HepG2 (cell line): ENCODE measurements around the gene RPS6KL1.

Source experiments
- E2F1 ChIP-seq: sonication (generic); formaldehyde crosslinking; IDR thresholded peaks from 2 replicates; pipeline ENCODE4 v1.5.0; 2020; ENCODE audit warnings: missing genetic modification reagents
- FLYWCH1 ChIP-seq: sonication (generic); formaldehyde crosslinking; IDR thresholded peaks from 2 replicates; pipeline ENCODE4 v1.8.1; 2023; ENCODE audit warnings: mild to moderate bottlenecking, missing genetic modification reagents
- POLR2AphosphoS5 ChIP-seq: IDR thresholded peaks from 2 replicates; pipeline ENCODE4 v1.6.1; 2012; ENCODE audit warnings: low read depth, low read length
- TRAFD1 ChIP-seq: sonication (generic); formaldehyde crosslinking; IDR thresholded peaks from 2 replicates; pipeline ENCODE4 v1.5.1; 2020; ENCODE audit warnings: missing genetic modification reagents, mild to moderate bottlenecking, borderline replicate concordance
- TF ChIP-seq, protein P1 (sequence below): sonication (generic); formaldehyde crosslinking; IDR thresholded peaks from 2 replicates; pipeline ENCODE4 v1.4.0; 2020; ENCODE audit warnings: missing genetic modification reagents, borderline replicate concordance
- TF ChIP-seq, protein P2 (sequence below): sonication (generic); formaldehyde crosslinking; conservative IDR thresholded peaks from 2 replicates; pipeline ENCODE4 v1.5.0; 2020; ENCODE audit warnings: missing genetic modification reagents

DNA sequence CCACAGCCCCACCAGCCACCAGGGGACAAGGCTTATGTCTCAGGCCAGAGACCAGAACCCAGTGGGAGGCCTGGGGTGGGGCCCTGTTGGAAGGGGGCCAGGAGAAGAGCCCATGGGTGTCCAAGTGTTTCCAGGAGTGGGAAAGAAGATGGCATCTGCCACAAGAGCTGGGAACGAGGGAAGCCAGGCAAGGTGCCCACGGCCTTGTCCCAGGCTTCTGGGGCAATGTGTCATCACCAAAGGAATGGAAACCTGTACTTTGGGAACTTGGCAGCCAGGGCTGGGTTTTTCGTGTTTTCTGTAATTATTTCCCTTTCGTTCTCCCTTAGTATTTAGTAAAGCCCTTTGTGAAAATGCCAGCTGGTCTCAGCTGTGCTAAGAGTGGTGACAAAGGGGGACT is 37.7 kb upstream of the RPS6KL1 start:
- TF ChIP-seq, protein P1, sequence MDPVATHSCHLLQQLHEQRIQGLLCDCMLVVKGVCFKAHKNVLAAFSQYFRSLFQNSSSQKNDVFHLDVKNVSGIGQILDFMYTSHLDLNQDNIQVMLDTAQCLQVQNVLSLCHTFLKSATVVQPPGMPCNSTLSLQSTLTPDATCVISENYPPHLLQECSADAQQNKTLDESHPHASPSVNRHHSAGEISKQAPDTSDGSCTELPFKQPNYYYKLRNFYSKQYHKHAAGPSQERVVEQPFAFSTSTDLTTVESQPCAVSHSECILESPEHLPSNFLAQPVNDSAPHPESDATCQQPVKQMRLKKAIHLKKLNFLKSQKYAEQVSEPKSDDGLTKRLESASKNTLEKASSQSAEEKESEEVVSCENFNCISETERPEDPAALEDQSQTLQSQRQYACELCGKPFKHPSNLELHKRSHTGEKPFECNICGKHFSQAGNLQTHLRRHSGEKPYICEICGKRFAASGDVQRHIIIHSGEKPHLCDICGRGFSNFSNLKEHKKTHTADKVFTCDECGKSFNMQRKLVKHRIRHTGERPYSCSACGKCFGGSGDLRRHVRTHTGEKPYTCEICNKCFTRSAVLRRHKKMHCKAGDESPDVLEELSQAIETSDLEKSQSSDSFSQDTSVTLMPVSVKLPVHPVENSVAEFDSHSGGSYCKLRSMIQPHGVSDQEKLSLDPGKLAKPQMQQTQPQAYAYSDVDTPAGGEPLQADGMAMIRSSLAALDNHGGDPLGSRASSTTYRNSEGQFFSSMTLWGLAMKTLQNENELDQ (CRISPR knock-in tag), result no peak
- TF ChIP-seq E2F1 (CRISPR knock-in tag) (no peak), POLR2AphosphoS5 (no peak), TRAFD1 (CRISPR knock-in tag) (no peak), FLYWCH1 (no peak)
- TF ChIP-seq, protein P2, sequence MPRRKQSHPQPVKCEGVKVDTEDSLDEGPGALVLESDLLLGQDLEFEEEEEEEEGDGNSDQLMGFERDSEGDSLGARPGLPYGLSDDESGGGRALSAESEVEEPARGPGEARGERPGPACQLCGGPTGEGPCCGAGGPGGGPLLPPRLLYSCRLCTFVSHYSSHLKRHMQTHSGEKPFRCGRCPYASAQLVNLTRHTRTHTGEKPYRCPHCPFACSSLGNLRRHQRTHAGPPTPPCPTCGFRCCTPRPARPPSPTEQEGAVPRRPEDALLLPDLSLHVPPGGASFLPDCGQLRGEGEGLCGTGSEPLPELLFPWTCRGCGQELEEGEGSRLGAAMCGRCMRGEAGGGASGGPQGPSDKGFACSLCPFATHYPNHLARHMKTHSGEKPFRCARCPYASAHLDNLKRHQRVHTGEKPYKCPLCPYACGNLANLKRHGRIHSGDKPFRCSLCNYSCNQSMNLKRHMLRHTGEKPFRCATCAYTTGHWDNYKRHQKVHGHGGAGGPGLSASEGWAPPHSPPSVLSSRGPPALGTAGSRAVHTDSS, result no peak
